Pancreas (tissue), 10 donors: ENCODE data around the gene MOB3B. TPM values are rescaled to one million over a fixed set of nuclear protein-coding genes. Genes with fewer than 3 reads are reported as not detected.

Experiments used
- ATAC-seq, 4 donors: fragments of 200-7000 bp; cut with Tn5 transposase; one replicate each; pipeline versions ENCODE4 v1.8.0 to v1.9.1; 2020; ENCODE audit warnings: mild to moderate bottlenecking in 4 of 4, moderate library complexity in 4 of 4
- DNase-seq, 6 donors: peaks; one replicate each; pipeline ENCODE4 v3.0.0-alpha.2; 2020
- FAIRE-seq: peaks from 2 replicates; lab custom pipeline; 2012; peaks lifted over from hg19 to GRCh38; lab: Jason Lieb, UNC
- H3K27ac ChIP-seq, 4 donors: fragments of 200-600 bp; sonication (generic); 1 replicate in 3 of 4; 2 replicates in 1 of 4; pipeline versions ENCODE4 v1.5.0 to v1.8.0; 2020
- H3K27me3 ChIP-seq, 4 donors: fragments of 200-600 bp; one replicate each; pipeline ENCODE4 v1.8.0; 2021
- H3K36me3 ChIP-seq, 3 donors: fragments of 200-600 bp; sonication (generic) in 1 of 3; one replicate each; pipeline versions ENCODE4 v1.5.0 to v1.8.0; 2020 to 2021
- H3K4me1 ChIP-seq, 3 donors: fragments of 200-600 bp; one replicate each; pipeline ENCODE4 v1.8.0; 2021
- H3K4me3 ChIP-seq, 4 donors: fragments of 200-600 bp; sonication (generic) in 2 of 4; one replicate each; pipeline versions ENCODE4 v1.5.0 to v1.8.0; 2020 to 2021
- H3K9me3 ChIP-seq, 4 donors: fragments of 200-600 bp; one replicate each; pipeline ENCODE4 v1.8.0; 2021
- CTCF ChIP-seq, 4 donors: fragments of 200-600 bp; sonication (generic) in 3 of 4; IDR thresholded peaks; one replicate each; pipeline versions ENCODE4 v1.5.0 to v1.8.0; 2021; ENCODE audit warnings: antibody characterized with exemption in 4 of 4
- WGBS, 2 donors: extraction: QIAGEN DNeasy Blood & Tissue Kit; methylation state at CpG; one replicate each; pipeline ENCODE4 v1.1.7; 2013; 5-methylcytosine and 5-hydroxymethylcytosine counted together
- intact Hi-C, 3 donors: fragments of 100-400 bp; cut with DNase I; formaldehyde crosslinking; loops; one replicate each; pipeline versions ENCODE4 v1.11.1 to v1.14.2; 2022
- polyA plus RNA-seq, 2 donors: library from polyadenylated mRNA; stranded (reverse); fragments of 200-250 nt; gene quantifications; one replicate each; pipeline ENCODE4 v1.2.3, GENCODE V29; 2013
- total RNA-seq, 6 donors: library from RNA; stranded (reverse); fragmentation: NEBNext Ultra II Directional in 4 of 6; extraction: Animal tissue kit (Norgen Biotek cat#: 25700) in 4 of 6; gene quantifications; one replicate each; pipeline versions ENCODE4 v1.2.1 to v1.2.4, GENCODE V29; 2021 to 2023
- donor health status: healthy with polysubstance abuse.
- donor health status: DM: no; HTN: no; CAD: no; lungs with moderate emphysema.
- donor health status: DM: no; HTN: no; CAD: no.
- donor health status: control.
- donor health status: control.
- donor health status: Bipolar disorder and iron deficiency.
- donor health status: DM: yes; HTN: yes; CAD: no.
- donor health status: DM: no; HTN: no; CAD: no.
- donor health status: DM: no; HTN: no; CAD: no.
- donor health status: DM: yes; HTN: yes; CAD: no.

The MOB3B gene
- total and polyA plus RNA-seq, 8 donors = 1.4 to 10.5 (median 4.0) TPM

GRCh38 chr9:27353474-27354229, 176.0 kb downstream of the MOB3B start:
- Histone ChIP-seq H3K36me3 (no peaks in the 10 kb centered on the region), H3K4me3 (no peak overlapping the region), H3K27me3 (no peaks in the 10 kb centered on the region), H3K4me1 (peaks cover 0 to 6% (median 4%) of the 10 kb centered on the region in 3 donors), H3K9me3 (no peaks in the 10 kb centered on the region), H3K27ac (no peak overlapping the region)
- intact Hi-C loops = no loop called here
- 31 to 38% methylated on average over 5 of the region's 5 CpGs for WGBS, 2 donors
- FAIRE-seq (no peak), ATAC-seq (peak in 2 of 4 donors; percentile 25 to 55), DNase-seq (no peak)
- no peak for TF ChIP-seq CTCF (IDR thresholded peaks at IDR 0.05)

GRCh38 chr9:27353166-27353473, 176.5 kb downstream of the MOB3B start:
- no peak for FAIRE-seq
- H3K4me1 ChIP-seq = peaks cover 0 to 6% (median 4%) of the 10 kb centered on the region in 3 donors
- 63 to 74% methylated on average over 4 of the region's 4 CpGs for WGBS, 2 donors

GRCh38 chr9:27352457-27353165, 177.0 kb downstream of the MOB3B start:
- H3K27ac ChIP-seq = no peak overlapping the region
- ATAC-seq = peak in 2 of 4 donors; percentile 58 to 67
- WGBS, 2 donors = 90 to 91% methylated on average over 5 of the region's 5 CpGs

More at GRCh38 chr9:27353166-27353473, 176.5 kb downstream of the MOB3B start:
- ATAC-seq (no peak), DNase-seq (no peak)
- no peak for TF ChIP-seq CTCF (IDR thresholded peaks at IDR 0.05)
- H3K36me3 ChIP-seq = no peaks in the 10 kb centered on the region
- H3K27ac ChIP-seq = no peak overlapping the region
- no peaks in the 10 kb centered on the region for H3K27me3 ChIP-seq
- H3K9me3 ChIP-seq = no peaks in the 10 kb centered on the region
- no peak overlapping the region for H3K4me3 ChIP-seq
- intact Hi-C loops = no loop called here

DNA sequence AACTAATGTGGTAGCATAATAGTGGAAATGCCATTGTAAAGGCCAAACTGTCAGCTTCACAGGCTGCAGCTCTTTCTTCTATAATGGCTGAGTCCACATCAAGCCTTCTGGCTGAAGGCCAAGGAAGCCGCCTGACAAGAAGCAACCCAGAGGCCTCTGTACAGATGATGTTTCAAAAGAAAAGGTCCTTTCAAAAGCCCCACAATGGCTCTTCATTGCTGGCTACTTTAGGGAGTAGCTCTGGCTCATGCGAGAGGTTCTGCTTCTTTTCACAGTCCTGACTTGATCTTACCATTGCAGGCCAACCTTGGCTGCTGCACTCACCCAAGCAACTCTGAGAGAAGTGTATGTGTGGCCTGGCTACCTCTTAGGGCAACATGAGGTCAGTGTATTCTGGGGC, 178.2 kb downstream of the MOB3B start:
- Histone ChIP-seq H3K4me3 (no peak overlapping the region), H3K27me3 (no peaks in the 10 kb centered on the region), H3K9me3 (no peaks in the 10 kb centered on the region), H3K36me3 (no peaks in the 10 kb centered on the region), H3K27ac (no peak overlapping the region), H3K4me1 (peaks cover 0 to 4% (median 3%) of the 10 kb centered on the region in 3 donors)
- ATAC-seq (peak in 1 of 4 donors; percentile 15), DNase-seq (no peak), FAIRE-seq (no peak)
- WGBS, 2 donors = 83 to 87% methylated on average over 2 of the region's 2 CpGs
- intact Hi-C loops = no loop called here
- TF ChIP-seq CTCF (IDR thresholded peaks at IDR 0.05) = no peak

More at GRCh38 chr9:27352457-27353165, 177.0 kb downstream of the MOB3B start:
- intact Hi-C loops = no loop called here
- no peak for DNase-seq
- FAIRE-seq = no peak
- H3K4me1 ChIP-seq = peaks cover 0 to 6% (median 4%) of the 10 kb centered on the region in 3 donors
- no peak overlapping the region for H3K4me3 ChIP-seq
- H3K9me3 ChIP-seq = no peaks in the 10 kb centered on the region
- no peaks in the 10 kb centered on the region for H3K27me3 ChIP-seq
- no peaks in the 10 kb centered on the region for H3K36me3 ChIP-seq
- no peak for TF ChIP-seq CTCF (IDR thresholded peaks at IDR 0.05)
